IPS-NIHi11 (cell line): ENCODE results near the gene ITGAE.
"Not testable (repeated sequence)": the region's sequence is repeated elsewhere in the genome, so short reads cannot be mapped to it uniquely, and the experiment has no call there.

Experiments
- DNase-seq: peaks from one replicate; pipeline ENCODE4 v3.0.0; 2012; ENCODE audit warnings: mixed read lengths, low spot score

ITGAE gene, protein sequence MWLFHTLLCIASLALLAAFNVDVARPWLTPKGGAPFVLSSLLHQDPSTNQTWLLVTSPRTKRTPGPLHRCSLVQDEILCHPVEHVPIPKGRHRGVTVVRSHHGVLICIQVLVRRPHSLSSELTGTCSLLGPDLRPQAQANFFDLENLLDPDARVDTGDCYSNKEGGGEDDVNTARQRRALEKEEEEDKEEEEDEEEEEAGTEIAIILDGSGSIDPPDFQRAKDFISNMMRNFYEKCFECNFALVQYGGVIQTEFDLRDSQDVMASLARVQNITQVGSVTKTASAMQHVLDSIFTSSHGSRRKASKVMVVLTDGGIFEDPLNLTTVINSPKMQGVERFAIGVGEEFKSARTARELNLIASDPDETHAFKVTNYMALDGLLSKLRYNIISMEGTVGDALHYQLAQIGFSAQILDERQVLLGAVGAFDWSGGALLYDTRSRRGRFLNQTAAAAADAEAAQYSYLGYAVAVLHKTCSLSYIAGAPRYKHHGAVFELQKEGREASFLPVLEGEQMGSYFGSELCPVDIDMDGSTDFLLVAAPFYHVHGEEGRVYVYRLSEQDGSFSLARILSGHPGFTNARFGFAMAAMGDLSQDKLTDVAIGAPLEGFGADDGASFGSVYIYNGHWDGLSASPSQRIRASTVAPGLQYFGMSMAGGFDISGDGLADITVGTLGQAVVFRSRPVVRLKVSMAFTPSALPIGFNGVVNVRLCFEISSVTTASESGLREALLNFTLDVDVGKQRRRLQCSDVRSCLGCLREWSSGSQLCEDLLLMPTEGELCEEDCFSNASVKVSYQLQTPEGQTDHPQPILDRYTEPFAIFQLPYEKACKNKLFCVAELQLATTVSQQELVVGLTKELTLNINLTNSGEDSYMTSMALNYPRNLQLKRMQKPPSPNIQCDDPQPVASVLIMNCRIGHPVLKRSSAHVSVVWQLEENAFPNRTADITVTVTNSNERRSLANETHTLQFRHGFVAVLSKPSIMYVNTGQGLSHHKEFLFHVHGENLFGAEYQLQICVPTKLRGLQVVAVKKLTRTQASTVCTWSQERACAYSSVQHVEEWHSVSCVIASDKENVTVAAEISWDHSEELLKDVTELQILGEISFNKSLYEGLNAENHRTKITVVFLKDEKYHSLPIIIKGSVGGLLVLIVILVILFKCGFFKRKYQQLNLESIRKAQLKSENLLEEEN

DNA sequence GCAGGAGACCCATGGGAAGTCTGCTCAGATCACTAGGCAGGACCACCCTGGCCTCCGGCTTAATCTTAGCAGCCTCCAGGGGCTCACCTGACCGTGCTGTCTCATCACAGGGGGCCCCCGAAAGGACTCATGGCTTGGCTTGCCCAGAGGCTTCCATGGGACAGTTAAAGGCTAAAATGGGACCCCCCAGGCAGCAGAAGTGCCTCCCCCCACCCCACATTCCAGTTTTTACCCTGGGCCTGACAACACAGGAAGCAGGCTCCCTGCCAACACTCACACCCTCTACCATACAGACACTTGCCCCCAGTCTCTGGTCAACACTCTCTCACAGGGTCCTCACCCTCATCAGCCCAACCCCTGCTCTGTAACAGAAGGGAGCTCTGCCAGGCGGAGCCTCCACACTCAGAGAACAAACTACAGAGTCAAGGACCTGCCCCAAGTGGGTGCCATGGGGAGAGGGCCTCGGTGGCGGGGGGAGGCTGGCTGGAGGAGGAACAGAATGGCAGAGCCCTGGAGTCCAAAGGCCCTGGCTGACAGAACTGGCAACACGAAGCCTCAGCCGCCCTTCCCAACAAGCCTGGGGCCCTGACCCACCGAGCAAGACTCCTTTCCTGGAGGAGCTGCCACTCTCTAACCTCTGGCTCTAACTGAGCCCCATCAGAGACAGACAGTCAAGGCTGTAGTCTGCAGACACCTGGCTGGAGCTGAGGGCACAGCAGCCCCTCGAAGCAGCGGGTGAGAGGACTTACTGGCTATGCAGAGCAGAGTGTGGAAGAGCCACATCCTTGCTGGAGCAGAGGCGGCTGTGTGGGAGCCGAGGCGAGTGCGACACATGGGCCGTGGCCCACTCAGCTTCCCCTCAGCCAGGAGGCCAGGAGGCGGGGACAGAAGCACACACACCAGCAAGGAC, at the start of gene ITGAE:
TSS of gene ITGAE (minus strand) at position 827 of the 910 bp plus-strand sequence. CDS start at position 783, 44 bp downstream.
- no peak for DNase-seq

DNA sequence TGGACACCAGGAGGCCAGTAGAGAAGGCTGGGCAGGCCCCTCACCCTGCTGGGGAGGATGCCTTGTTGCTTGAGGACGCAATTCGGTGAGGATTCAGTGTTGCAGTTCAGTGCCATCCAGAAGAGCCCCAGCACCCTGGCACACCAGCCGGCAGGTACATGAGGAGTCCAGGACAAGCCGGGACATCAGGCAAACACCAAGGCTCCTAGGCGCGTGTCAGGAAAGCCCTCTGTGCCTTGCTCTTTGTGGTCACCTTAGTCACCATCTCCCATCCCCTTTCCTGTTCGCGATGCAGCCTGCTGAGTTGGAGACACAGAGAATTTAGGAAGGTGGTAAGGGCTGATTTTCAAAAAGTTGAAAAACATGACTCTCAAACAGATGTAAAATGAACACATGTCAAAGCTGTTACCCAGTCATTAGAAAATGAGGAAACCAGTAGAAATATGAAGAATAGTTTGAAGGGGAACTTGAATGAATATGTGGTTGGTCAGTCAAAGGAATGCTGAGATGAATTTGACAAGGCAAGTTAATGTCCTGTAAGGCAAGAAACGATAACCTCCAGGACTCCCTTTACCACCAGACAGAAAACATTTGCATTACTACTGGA, 47.3 kb upstream of the ITGAE start:
- DNase-seq: no peak

DNA sequence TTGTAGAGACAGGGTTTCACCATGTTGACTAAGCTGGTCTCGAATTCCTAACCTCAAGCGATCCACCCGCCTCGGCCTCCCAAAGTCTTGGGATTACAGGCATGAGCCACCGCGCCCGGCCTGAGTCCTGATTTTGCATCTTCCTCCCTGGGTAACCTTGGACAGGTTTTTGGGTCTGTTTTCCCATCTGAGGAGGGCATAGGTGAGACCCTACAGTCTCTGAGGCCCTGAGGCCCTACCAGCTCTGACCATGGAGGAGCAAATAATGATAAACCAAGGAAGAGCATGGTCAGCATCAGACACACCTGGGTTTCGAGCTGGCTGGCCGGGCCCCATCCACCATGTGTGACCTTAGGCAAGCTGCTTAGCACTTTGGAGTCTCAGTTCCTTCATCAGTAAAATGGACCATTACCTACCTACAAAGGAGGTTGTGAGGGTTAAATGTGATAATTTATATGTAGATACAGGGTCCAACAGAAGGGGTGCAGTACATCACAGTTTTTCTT, 46.2 kb upstream of the ITGAE start:
- no peak for DNase-seq

DNA sequence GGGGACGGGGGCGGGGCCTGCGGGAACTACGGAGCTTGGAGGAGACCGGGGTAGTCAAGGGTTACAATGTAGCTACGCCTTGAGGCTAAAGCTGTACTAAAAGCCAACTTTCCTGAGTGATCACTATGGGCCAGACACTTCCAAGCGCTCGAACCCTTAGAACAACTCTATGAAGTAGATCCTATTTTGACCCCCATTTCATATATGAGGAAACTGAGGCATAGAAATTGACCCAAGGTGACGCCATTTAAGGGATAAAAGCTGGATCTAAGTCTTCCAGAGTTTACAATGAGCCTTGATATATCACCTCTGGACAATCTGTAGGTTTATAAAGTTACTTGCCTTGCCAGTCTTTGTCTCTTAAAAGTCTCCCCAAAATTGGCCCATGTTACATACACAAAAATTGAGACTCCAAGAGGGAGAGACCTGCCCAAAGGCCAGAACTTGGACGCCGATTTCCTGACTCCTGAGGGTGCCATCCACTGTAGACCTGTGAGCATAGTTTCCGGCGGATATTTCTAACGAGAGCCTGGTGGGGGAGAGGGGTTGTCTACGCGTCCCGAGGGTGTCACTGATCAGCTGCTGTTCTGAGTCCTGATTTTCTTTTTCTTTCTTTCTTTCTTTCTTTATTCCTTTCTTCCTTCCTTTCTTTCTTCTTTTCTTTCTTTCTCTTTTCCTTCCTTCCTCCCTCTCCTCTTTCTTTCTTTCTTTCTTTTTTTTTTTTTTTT, 45.6 kb upstream of the ITGAE start:
- DNase-seq: no peak

DNA sequence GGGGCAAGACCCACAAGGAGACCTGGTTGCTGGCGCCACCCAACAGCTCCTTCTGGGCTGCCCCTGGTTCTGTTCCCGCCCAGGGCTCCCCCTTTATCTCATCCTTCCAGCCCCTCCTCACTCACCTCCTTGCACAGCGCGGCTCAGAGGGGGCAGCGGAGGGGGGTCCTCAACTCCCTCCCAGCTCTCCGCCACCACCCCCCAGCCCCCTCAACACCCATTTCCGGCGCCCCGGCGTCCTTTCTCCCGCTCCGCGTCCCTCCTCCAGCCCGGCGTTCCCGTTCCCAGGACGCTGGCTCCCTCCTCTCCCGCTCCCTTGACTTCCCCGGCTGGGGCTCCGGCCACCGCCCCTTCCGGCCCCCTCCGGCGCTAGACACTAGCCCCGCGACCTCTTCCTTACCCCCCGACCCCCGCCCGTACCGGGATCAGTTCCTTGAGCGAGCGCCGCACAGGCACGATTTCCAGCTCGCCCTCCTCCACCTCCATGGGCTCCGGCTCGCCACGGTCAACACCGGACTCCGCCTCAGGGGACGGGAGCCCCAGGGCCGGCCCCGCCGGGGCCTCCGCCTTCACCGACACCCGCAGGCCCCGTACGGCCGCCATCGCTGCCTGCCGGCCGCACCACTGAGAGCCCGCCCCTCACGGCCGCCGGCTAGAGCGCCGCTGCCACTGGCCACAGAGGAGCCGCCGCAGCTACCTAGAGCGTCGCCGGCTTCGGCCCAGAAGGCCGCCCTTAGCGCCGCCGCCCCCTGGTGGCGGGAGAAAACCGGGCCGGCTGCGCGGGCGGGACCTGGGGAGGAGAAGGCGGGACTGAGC, 44.8 kb upstream of the ITGAE start, which contains the start of gene NCBP3:
TSS of gene NCBP3 (minus strand) at position 626 of the 816 bp plus-strand sequence. CDS start at position 603, 23 bp downstream.
- DNase-seq: peak; percentile 97

DNA sequence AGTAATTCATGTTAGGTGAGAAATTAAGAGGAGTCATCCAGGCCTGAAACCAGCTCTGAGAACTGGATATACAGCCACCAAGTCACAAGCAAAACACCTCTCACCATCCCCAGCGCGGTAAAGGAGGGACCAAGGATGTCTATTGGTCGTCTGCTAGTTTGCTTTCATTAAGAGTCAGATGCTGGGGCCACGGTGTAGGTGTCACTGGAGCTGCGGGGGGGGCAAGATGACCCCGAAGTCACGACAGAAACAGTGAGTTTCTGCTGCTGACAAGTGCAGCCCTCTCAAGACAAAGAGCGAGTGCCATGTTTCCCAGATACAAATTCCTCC, 44.3 kb upstream of the ITGAE start:
- DNase-seq: no peak

DNA sequence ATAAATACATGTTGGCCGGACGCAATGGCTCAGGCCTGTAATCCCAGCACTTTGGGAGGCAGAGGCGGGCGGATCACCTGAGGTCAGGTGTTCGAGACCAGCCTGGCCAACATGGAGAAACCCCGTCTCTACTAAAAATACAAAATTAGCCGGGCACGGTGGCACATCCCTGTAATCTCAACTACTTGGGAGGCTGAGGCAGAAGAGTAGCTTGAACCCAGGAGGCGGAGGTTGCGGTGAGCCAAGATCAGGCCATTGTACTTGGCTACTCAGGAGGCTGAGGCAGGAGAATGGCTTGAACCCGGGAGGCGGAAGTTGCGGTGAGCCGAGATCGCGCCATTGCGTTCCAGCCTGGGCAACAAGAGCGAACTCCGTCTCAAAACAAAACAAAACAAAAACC, 43.6 kb upstream of the ITGAE start:
- DNase-seq: not testable (repeated sequence)

DNA sequence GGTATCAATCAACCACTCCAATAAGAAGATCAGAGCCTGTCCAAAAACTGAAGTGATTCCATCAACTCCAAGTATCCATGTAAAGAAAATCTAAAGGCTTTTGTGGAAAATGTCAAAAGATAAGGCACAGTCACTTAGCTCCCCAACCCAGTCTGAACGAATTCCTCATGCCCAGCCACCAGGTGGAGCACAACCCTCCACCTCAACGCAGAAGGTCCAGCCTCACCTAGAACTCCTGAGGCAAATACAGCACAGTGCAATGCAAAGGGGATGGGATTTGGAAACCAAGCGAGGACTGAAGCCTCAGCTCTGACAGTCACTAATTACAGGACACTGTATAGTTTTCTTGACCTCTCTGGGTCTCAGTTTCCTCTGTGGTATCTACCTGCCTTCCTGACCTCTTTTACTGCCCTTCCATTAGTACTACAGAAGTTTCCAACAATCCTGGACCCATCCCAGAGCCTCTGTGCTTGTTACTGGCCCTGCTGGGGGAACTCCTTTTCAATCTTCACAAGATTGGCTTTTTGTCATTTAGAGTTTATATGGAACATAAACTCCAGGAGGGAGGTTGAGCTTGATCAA, 43.0 kb upstream of the ITGAE start:
- DNase-seq: peak; percentile 66

DNA sequence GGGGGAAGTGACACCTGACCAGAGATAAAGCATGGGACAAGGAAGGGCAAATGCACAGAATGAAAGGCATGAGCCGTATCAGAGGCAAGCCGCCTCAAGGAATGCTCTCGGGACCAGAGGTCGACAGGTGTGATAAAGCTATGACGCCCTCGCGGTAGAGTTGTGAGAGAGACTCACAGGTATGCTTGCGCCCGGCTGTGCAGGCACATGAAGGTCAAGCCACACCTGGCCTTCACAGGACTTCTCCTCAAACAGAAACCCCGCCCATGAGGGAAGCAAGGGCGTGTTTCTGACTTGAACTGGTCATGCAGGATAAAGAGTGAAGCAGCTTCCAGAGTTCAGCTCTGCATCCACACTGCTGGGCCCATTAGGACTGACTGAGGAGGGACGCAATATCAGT, 37.2 kb upstream of the ITGAE start:
- peak; percentile 50 for DNase-seq

DNA sequence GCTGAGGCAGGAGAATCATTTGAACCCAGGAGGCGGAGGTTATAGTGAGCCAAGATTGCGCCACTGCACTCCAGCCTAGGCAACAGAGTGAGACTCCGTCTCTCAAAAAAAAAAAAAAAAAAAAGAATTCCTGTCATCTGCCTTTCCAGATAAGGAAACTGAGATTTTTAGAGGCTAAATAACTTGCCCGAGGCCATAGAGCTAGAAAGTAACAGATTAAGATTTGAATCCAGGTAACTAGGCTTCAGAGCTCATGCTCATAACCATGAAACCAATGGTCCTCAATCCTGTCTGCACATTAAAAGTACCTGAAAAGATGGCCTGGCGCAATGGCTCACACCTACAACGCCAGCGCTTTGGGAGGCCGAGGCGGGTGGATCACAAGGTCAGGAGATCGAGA, 35.6 kb upstream of the ITGAE start:
- no peak for DNase-seq

DNA sequence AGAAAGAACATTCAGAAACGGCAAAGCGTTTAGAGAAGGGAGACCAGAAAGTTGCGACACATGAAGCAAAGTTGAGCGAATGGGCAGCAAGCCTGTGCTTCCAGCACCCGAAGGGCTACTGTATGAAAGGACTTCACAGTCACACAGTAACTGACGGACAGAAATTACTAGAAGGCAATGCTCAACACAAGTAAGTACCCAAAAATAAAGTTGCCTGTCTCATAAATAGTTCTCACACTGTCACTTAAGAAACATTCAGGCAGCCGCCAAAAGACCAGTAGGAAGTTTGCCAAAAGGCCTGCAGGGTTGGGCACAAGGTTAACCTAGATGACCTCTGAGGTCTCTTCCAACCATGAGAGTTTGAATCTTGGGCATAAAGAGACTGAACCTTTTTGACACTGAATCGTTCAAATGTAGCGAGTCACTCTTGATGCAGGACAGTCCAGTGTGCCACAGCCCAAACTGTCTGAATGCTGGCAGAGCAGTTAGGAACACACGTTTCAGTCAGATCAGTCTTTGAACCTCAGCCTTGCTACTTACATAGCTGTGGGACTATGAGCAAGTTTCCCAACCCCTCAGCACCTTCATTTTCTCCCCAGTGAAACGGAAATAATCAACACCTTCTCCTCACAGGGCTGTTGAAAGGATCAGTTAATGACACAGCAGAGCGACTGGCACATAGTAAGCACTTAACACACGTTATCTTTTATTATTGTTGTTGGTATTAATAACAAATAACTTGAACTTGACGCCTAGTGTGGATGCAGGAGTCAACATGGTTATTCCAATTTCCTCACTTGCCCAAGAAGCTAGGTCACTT, 34.6 kb upstream of the ITGAE start:
- DNase-seq: no peak

DNA sequence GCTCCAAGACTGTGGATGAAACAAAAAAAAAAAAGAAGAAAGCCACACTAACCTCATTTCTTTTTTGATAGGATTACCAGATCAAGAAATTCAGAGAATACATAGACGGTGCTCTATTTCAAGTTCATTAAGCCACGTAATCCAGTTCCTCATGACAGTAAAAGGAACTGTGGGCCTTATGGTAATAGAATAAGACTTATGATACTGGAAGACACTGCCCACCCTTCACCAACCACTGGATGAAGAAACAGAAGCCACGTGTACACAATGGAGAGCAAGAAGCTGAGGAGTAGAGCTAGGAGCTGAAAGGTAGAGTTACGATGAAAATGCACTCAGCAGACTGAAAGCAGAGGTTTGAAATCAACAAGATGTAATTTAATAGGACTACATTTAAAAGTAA, 33.8 kb upstream of the ITGAE start:
- DNase-seq: no peak

DNA sequence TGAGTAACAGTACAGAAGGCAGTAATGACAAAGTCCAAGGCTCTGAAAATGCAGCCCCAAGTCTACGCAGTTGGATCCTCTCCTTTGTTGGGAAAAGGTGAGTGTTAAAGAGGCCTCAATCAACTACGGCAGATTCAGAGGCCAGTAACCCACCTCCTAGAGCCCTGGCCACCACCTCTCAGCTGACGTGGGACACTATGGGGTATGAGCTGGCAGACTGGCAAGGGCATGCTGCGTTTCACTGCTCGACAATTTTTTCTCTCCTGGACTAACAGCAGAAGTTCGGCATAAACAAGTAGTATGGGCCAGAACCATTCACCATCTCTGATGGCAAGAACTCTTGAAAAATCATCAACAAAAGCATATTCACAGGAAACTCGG, 27.9 kb upstream of the ITGAE start:
- DNase-seq: no peak

DNA sequence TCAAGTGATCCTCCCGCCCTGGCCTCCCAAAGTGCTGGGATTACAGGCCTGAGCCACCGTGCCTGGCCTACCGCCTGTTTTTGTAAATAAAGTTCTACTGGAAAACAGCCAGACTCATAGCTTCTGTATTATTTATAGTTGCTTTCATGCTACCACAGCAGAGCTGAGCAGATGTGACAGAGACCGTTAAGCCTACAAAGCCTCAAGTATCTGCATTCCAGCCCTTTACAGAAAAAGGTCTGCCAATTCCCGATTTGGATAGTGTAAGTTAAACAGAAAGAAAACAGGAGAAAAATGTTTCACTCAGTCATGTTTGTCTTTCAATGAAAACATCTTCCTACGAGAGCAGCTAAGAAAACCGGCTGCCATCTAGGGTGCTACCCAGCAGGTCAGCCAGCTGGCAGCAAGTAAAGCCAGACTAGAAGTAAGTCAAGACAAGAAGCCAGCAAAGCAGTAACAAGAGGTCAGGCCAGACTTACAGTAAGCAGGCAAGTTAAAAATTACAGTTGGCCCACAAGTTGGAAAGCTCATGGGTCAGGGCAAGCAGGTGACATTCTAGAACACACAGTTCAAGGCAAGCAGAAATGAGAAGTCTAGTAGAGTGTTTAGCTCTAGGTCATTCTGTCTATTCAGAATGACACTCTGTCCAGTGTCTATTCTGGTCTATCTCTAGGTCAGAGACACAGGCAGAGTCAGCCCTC, 27.3 kb upstream of the ITGAE start:
- no peak for DNase-seq

DNA sequence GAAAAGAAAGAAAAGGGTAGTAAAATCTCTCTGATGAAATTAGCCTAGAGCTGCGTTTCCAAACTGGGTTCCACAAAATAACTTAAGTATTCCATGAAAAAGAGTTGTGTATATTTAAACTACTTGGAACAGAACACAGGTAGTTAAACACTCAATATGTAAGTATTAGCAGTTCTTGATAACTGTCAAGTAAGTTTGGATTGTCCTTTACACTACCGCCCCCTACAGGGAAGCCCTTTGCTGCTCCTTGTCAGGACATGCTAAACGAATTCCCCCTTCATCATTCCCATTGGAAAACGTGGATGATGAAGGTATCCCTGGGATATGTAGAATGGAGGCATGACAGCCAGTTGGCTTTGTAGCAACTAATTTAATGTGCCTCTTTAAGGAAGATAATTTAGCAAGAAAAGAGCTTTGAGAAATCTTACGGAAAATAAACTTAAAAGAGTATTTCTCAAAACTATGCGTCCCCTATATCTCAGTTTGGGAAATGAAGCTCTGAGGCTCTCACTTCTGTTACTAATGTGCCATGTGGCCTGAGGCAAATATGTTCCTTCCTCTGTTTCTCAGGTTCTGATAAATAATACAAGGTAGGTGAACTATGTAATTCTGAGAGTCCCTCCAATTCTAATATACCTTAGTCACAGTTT, 26.3 kb upstream of the ITGAE start:
- DNase-seq: peak; percentile 73

DNA sequence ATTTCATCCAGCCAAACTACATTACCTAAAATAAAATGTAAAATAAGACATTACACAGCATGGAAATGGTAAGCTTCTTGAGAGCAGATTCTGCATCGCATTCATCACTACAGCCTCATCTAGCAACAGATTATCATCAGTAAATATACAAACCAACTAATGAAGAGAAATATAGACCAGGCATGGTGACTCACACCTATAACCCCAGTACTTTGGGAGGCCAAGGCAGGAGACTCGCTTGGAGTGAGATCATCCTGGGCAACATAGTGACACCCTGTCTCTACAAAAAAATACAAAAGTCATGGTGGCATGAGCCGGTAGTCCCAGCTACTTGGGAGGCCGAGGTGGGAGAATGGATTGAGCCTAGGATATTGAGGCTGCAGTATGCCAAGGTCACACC, 25.2 kb upstream of the ITGAE start:
- DNase-seq: no peak

DNA sequence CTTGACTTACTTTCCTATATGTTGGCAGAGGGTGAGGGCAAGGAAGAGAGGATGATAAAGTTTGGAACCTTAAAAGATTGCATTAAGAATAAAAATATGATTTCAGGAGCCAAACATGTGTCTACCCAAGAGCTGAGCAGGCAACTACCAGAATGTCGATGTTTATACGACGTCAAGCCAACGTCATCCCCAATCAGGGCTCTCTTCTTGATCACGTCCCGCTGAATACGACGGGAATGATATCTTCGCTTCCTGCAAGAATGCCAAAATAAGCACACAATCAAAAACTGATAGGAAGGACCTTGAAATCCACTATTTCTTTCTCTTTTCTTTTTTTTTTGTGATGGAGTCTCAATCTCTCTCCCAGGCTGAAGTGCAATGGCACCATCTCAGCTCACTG, 20.1 kb upstream of the ITGAE start:
- no peak for DNase-seq
